ENCODE measurements around the gene GPR17.
A peak's percentile ranks its signal among the peaks of the same experiment; 100 is the strongest.

The GPR17 gene

GRCh38 chr2:127683056-127683455 is 37.1 kb downstream of the GPR17 start:
- TF ChIP-seq PPARA (CRISPR knock-in tag; IDR thresholded peaks at IDR 0.05; ENCODE audit: borderline replicate concordance) (no peak), RARB (CRISPR knock-in tag; IDR thresholded peaks at IDR 0.05) (no peak), SNAI2 (CRISPR knock-in tag; IDR thresholded peaks at IDR 0.05) (no peak), CSRNP3 (CRISPR knock-in tag; IDR thresholded peaks at IDR 0.05) (no peak), GLIS3 (CRISPR knock-in tag; IDR thresholded peaks at IDR 0.05) (no peak), CSDC2 (CRISPR knock-in tag; IDR thresholded peaks at IDR 0.05) (no peak), ARNTL (CRISPR knock-in tag; IDR thresholded peaks at IDR 0.05; ENCODE audit: borderline replicate concordance, low read depth) (no peak), ZNF565 (CRISPR knock-in tag; conservative IDR thresholded peaks at IDR 0.05; ENCODE audit: low read depth) (no peak), ZFP30 (CRISPR knock-in tag; IDR thresholded peaks at IDR 0.05) (no peak), PATZ1 (CRISPR knock-in tag; IDR thresholded peaks at IDR 0.05; ENCODE audit: borderline replicate concordance) (no peak)
- no peak for ATAC-seq

GRCh38 chr2:127683757-127684156 is 37.8 kb downstream of the GPR17 start:
- peak; percentile 41; the same call in 2 of the 3 replicates for ATAC-seq
- TF ChIP-seq GLIS3 (CRISPR knock-in tag; IDR thresholded peaks at IDR 0.05) (no peak), CSDC2 (CRISPR knock-in tag; IDR thresholded peaks at IDR 0.05) (no peak)

- ATAC-seq = no peak
Observed at GRCh38 chr2:127685410-127686080, 39.6 kb downstream of the GPR17 start.

More at GRCh38 chr2:127685410-127686080, 39.6 kb downstream of the GPR17 start:
- no peak for TF ChIP-seq OSR1 (CRISPR knock-in tag; IDR thresholded peaks at IDR 0.05)
- no peak for TF ChIP-seq ZC3H10 (CRISPR knock-in tag; IDR thresholded peaks at IDR 0.05)
- no peak for TF ChIP-seq PPARA (CRISPR knock-in tag; IDR thresholded peaks at IDR 0.05; ENCODE audit: borderline replicate concordance)
- no peak for TF ChIP-seq ARNTL (CRISPR knock-in tag; IDR thresholded peaks at IDR 0.05; ENCODE audit: borderline replicate concordance, low read depth)
- no peak for TF ChIP-seq RARB (CRISPR knock-in tag; IDR thresholded peaks at IDR 0.05)
- TF ChIP-seq ZFP3 (CRISPR knock-in tag; IDR thresholded peaks at IDR 0.05) = no peak
- TF ChIP-seq ZFP30 (CRISPR knock-in tag; IDR thresholded peaks at IDR 0.05) = no peak
- TF ChIP-seq ESRRG (CRISPR knock-in tag; IDR thresholded peaks at IDR 0.05) = no peak
- TF ChIP-seq CSDC2 (CRISPR knock-in tag; IDR thresholded peaks at IDR 0.05) = no peak
- TF ChIP-seq CREB5 (CRISPR knock-in tag; IDR thresholded peaks at IDR 0.05; ENCODE audit: low read depth) = no peak
- TF ChIP-seq TSHZ2 (CRISPR knock-in tag; IDR thresholded peaks at IDR 0.05) = no peak
- no peak for TF ChIP-seq PATZ1 (CRISPR knock-in tag; IDR thresholded peaks at IDR 0.05; ENCODE audit: borderline replicate concordance)
- TF ChIP-seq GLIS3 (CRISPR knock-in tag; IDR thresholded peaks at IDR 0.05) = no peak
- TF ChIP-seq ISL1 (CRISPR knock-in tag; IDR thresholded peaks at IDR 0.05) = no peak
- TF ChIP-seq ZNF70 (CRISPR knock-in tag; IDR thresholded peaks at IDR 0.05) = no peak
- TF ChIP-seq TOX (CRISPR knock-in tag; IDR thresholded peaks at IDR 0.05; ENCODE audit: borderline replicate concordance) = no peak
- no peak for TF ChIP-seq TCF4 (CRISPR knock-in tag; IDR thresholded peaks at IDR 0.05; ENCODE audit: borderline replicate concordance)
- TF ChIP-seq ZNF8 (CRISPR knock-in tag; IDR thresholded peaks at IDR 0.05) = no peak
- TF ChIP-seq CSRNP3 (CRISPR knock-in tag; IDR thresholded peaks at IDR 0.05) = no peak
- no peak for TF ChIP-seq BACH2 (CRISPR knock-in tag; IDR thresholded peaks at IDR 0.05; ENCODE audit: borderline replicate concordance)

Measured in SK-N-SH treated with all-trans-retinoic acid at 6 μM for 48 hours (cell line).